ENCODE results near the gene KRTAP5-3.
"Not testable (repeated sequence)": the region's sequence is repeated elsewhere in the genome, so short reads cannot be mapped to it uniquely, and the experiment has no call there.

Gene KRTAP5-3

GRCh38 chr11:1581976-1582375 lies 26.3 kb downstream of the KRTAP5-3 start:
- DNase-seq (ENCODE audit: low spot score) (no peak), ATAC-seq (ENCODE audit: low read depth) (no peak)
- H3K36me3 ChIP-seq (ENCODE audit: low read depth) = no peaks in the 10 kb centered on the region
- H3K4me1 ChIP-seq (ENCODE audit: insufficient read depth, poor library complexity, severe bottlenecking) = no peaks in the 10 kb centered on the region
- TF ChIP-seq CTCF (IDR thresholded peaks at IDR 0.05; ENCODE audit: poor library complexity, severe bottlenecking) = no peak
- H3K9me3 ChIP-seq (ENCODE audit: severe bottlenecking) = peaks cover 2% of the 10 kb centered on the region
- no peaks in the 10 kb centered on the region for H3K27me3 ChIP-seq (ENCODE audit: insufficient read depth, poor library complexity, severe bottlenecking)
- no peak overlapping the region for H3K27ac ChIP-seq (ENCODE audit: poor library complexity, severe bottlenecking)
- no peak overlapping the region for H3K4me3 ChIP-seq (ENCODE audit: severe bottlenecking)

- H3K36me3 ChIP-seq (ENCODE audit: low read depth) = no peaks in the 10 kb centered on the region
- no peak overlapping the region for H3K27ac ChIP-seq (ENCODE audit: poor library complexity, severe bottlenecking)
- no peak for TF ChIP-seq CTCF (IDR thresholded peaks at IDR 0.05; ENCODE audit: poor library complexity, severe bottlenecking)
- no peak overlapping the region for H3K4me3 ChIP-seq (ENCODE audit: severe bottlenecking)
- H3K27me3 ChIP-seq (ENCODE audit: insufficient read depth, poor library complexity, severe bottlenecking) = peaks cover 20% of the 10 kb centered on the region
- ATAC-seq (ENCODE audit: low read depth) (no peak), DNase-seq (ENCODE audit: low spot score) (no peak)
- peaks cover 2% of the 10 kb centered on the region for H3K9me3 ChIP-seq (ENCODE audit: severe bottlenecking)
- H3K4me1 ChIP-seq (ENCODE audit: insufficient read depth, poor library complexity, severe bottlenecking) = no peaks in the 10 kb centered on the region
These were observed 31.4 kb downstream of the KRTAP5-3 start for GRCh38 chr11:1576825-1577224.

GRCh38 chr11:1575756-1576155 lies 32.5 kb downstream of the KRTAP5-3 start:
- ATAC-seq (ENCODE audit: low read depth); H3K27ac ChIP-seq (ENCODE audit: poor library complexity, severe bottlenecking); H3K36me3 ChIP-seq (ENCODE audit: low read depth); H3K9me3 ChIP-seq (ENCODE audit: severe bottlenecking); H3K4me3 ChIP-seq (ENCODE audit: severe bottlenecking); H3K4me1 ChIP-seq (ENCODE audit: insufficient read depth, poor library complexity, severe bottlenecking); DNase-seq (ENCODE audit: low spot score): not testable (repeated sequence)
- H3K27me3 ChIP-seq (ENCODE audit: insufficient read depth, poor library complexity, severe bottlenecking) = peaks cover 20% of the 10 kb centered on the region

- ATAC-seq (ENCODE audit: low read depth) (no peak), DNase-seq (ENCODE audit: low spot score) (no peak)
- H3K36me3 ChIP-seq (ENCODE audit: low read depth) = no peaks in the 10 kb centered on the region
- peaks cover 2% of the 10 kb centered on the region for H3K9me3 ChIP-seq (ENCODE audit: severe bottlenecking)
- H3K27ac ChIP-seq (ENCODE audit: poor library complexity, severe bottlenecking) = no peak overlapping the region
- H3K27me3 ChIP-seq (ENCODE audit: insufficient read depth, poor library complexity, severe bottlenecking) = peaks cover 20% of the 10 kb centered on the region
- no peak overlapping the region for H3K4me3 ChIP-seq (ENCODE audit: severe bottlenecking)
- peak; percentile 63 for TF ChIP-seq CTCF (IDR thresholded peaks at IDR 0.05; ENCODE audit: poor library complexity, severe bottlenecking)
- no peaks in the 10 kb centered on the region for H3K4me1 ChIP-seq (ENCODE audit: insufficient read depth, poor library complexity, severe bottlenecking)
These were observed 33.4 kb downstream of the KRTAP5-3 start for GRCh38 chr11:1574933-1575242.

- no peak overlapping the region for H3K27ac ChIP-seq (ENCODE audit: poor library complexity, severe bottlenecking)
- H3K36me3 ChIP-seq (ENCODE audit: low read depth) = no peaks in the 10 kb centered on the region
- H3K4me3 ChIP-seq (ENCODE audit: severe bottlenecking) = peak overlapping the region; percentile 28
- DNase-seq (ENCODE audit: low spot score) = no peak
- peaks cover 20% of the 10 kb centered on the region for H3K27me3 ChIP-seq (ENCODE audit: insufficient read depth, poor library complexity, severe bottlenecking)
- TF ChIP-seq CTCF (IDR thresholded peaks at IDR 0.05; ENCODE audit: poor library complexity, severe bottlenecking) = peak; percentile 98
- peaks cover 2% of the 10 kb centered on the region for H3K9me3 ChIP-seq (ENCODE audit: severe bottlenecking)
- peak; percentile 62 for ATAC-seq (ENCODE audit: low read depth)
- H3K4me1 ChIP-seq (ENCODE audit: insufficient read depth, poor library complexity, severe bottlenecking) = no peaks in the 10 kb centered on the region
These were observed 33.9 kb downstream of the KRTAP5-3 start for GRCh38 chr11:1574238-1574932.
